ENCODE results near the gene CRABP1.

The CRABP1 gene

GRCh38 chr15:78347586-78348543, 7.7 kb downstream of the CRABP1 start:
- no peak for DNase-seq (ENCODE audit: low read depth)

DNA sequence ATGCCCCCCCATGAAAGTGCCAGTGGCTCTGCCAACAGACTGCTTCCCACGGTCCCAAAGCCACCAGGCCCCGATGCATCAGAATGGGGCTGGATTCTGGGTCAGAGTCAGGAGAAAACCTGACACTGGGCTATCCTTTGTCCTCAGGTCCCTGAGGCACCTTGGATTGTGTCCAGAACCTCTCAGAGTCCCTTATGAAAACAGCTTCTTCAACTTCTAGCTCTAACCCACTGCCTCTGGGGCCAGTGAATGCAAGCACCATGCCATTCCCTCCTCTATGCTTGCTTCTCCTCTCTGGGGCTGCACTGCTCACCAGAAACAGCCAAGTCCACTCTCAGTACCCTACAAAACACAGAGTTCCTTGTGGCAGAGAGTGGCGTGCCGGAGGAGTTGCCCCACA, 9.9 kb downstream of the CRABP1 start:
- DNase-seq (ENCODE audit: low read depth), result no peak

- no peak for DNase-seq (ENCODE audit: low read depth)
Measured at GRCh38 chr15:78351539-78351938, 11.4 kb downstream of the CRABP1 start.

- DNase-seq (ENCODE audit: low read depth), result no peak
Measured at GRCh38 chr15:78353093-78353492, 12.9 kb downstream of the CRABP1 start.

DNA sequence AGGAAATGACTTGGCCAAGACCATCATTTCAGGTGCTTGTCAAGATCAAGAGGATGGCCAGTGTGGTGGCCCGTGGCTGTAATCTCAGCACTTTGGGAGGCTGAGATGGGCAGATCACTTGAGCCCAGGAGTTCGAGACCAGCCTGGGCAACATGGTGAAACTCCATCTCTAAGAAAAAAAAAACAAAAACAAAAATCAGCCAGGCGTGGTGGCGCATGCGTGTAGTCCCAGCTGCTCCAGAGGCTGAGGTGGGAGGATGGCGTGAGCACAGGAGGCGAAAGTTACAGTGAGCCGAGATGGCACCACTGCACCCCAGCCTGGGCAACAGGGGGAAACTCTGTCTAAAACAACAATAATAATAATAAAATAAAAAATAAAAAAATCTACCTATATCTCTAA, 15.0 kb downstream of the CRABP1 start:
- DNase-seq (ENCODE audit: low read depth), result no peak

DNA sequence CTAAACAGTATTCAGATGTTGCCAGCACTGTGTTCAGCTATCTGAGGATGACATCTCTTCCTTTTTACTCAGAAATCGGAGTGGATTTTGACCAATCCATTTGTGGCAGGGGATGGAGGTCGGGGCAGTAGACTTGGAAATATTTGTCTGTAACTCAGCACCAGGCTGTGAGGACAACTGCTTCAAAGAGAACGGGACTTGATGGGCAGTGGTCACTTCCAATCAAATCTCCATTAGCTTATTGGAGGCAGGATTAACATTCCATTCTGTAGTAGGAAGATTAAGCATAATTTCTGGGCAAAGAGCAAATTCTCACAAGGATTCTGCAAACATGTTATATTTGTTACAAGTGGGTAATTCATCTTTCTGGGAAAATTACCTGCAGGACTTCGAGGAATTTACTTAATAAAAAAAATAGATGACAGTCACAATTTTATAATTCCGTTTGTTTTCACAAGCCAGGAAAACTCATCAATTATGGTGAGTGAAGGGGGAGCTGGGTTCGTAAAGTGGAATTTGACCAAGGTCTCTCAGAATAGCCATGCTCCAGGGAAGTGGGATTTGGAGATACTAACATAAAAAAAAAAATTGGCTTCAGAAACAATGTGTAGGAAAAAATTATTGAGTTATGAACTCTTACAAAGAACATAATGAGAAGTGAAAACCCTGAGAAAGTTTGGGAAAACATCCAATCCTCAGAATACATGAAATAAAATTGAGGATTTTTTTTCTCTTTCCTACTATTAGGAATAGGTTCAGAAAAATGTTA, 18.1 kb downstream of the CRABP1 start:
- no peak for DNase-seq (ENCODE audit: low read depth)

DNA sequence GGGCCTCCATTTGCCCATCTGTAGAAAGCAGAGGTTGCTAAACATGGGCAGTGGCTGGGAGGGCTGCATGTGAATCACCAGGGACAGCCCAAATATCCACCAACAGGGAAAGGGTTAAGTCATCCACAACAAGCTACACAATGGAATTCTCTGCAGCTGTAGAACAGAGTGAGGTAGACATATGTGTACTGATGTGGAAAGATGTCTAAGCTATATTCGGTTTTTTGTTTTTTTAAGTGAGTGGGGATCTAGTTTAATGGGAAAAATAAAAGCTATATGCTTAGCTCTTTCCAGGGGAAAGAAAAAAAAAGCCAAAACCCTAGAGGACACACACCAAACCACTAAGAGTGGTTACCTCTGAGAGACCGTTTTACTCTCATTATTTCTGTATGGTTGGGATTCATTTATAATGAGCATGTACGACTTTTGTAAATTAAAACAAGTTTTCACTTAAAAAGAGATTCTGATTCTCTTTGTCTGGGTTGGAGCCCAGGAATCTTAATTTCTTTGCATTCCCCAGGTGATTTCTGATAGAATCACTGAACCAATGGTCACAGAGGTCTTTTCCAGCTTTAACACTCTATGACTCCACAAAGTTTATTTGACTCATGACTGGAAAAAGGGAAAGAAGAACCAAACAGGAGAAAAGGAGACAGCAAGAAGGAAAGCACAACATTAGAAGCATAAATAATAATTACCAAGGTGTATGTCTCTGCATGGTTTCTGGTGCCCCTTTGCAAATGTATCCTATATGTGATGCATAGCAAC, 19.1 kb downstream of the CRABP1 start:
- DNase-seq (ENCODE audit: low read depth), result no peak

- DNase-seq (ENCODE audit: low read depth), result peak; percentile 18
Measured at GRCh38 chr15:78360367-78360801, 20.2 kb downstream of the CRABP1 start.

DNA sequence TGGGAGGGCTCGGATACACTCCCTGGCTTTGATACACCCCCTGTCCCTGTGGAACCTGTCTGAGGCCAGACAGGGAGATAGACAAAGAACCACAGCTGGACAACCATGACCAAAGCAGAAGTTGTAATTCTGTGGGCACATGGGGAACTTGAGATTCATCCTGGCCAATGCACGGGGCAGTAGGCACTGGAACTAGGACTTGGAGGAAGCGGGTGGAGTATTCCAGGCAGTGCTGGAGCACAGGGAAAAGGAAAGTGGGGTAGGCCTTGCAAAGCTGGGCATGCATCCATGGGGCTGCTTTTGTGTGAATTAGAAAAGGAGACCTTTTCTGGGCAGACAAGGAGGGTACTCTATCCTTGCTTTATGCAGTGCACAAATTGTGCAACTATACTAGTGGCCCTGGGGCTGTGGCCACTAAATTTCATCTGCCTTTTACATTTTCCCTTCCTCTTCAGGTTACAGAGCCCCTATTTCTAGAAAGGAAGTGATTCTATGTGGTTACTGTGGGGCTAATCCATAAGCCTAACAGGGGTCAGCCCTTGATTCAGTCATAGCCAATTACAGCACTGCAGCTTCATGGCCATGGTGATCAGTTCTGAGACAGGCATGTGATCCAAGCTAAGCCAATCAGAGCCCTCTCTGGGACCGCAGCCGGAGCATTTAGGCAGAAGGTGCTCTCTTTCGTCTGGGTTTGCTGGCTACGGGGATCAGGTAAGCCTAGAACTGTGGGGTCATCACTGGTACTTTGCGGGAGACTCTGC, 21.0 kb downstream of the CRABP1 start:
- DNase-seq (ENCODE audit: low read depth), result no peak

- no peak for DNase-seq (ENCODE audit: low read depth)
Measured at GRCh38 chr15:78361771-78362506, 21.8 kb downstream of the CRABP1 start.

DNA sequence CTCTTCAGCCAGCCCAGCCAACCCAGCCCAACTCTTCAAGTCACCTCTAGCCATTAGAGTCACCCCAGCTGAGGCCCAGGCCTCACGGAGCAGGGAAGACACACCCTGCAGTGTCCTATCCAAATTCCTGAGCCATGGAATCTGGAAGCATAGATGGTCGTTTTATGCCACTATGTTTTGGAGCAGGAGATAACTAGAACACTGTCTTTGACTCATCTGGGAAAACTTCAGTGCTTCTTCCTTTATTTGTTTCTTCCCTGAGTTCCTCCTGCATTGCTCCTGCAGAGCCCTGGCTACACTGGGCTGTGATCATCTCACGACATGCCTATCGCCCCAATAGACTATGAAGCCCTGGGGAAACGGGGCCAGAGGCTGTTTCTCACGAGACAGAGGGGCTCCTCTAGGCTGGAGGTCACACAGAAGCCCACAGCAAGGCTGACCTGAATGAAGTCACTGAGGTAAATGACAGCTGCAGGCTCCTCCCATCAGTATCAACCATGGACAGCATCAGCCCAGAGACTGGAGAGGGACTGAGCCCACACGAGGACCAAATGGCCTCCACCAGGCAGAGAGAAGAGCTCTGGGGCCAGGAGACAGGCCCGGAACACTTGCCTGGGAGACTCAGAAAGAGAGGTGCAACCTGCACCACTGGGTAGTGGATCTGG, 22.7 kb downstream of the CRABP1 start:
- no peak for DNase-seq (ENCODE audit: low read depth)

DNA sequence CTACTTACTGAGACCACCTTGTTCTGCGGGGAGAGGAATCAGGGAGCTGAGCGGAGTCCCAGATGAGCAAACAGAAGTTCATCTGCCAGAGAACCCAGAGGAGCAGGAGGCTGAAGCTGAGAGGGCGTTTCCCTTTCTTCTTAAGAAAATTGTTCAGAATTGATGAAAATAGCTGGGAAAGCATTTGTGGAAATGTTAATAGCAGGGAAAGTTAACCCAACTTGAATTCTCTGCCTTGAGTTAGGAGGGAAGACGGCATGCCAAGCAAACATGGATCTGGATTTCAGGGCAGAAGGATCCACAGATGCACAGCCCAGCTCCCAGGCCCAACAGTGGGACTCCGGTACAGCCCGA, 23.2 kb downstream of the CRABP1 start:
- no peak for DNase-seq (ENCODE audit: low read depth)

- peak; percentile 22 for DNase-seq (ENCODE audit: low read depth)
Measured at GRCh38 chr15:78364233-78364632, 24.1 kb downstream of the CRABP1 start.

DNA sequence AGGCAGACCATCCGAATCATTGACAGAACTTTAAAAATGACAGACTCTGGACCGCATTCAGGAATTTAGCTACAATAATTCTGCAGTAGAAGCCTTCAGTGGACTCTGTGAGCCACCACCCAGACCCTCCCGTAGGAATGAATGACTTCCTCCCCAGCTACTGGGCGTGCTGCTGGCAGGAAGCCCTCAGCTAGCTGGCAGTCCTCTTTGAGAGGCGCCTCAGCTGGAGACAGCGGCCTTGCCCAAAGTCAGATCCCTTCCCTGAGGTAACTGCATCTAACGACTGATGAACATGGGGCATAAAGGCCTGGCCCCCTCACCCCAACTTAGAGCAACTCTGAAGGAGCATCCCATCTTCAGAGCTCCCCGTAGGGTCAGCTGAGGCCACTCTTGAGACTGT, 25.8 kb downstream of the CRABP1 start:
- DNase-seq (ENCODE audit: low read depth), result no peak

DNA sequence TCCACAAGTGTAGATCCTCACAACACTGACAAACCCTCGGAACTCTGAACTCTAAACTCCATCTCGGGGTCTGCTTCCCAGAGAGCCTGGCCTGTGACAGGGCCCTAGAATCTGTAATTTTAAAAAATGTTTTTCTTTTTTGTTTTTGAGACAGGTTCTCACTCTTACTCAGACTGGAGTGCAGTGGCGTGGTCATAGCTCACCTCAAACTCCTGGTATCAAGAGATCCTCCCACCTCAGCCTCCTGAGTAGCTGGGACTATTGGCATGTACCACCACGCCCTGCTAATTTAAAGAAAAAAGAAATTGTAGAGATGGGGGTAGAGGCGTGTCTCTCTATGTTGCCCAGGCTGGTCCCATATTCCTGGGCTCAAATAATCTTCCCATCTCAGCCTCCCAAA, 26.2 kb downstream of the CRABP1 start:
- DNase-seq (ENCODE audit: low read depth), result no peak

GRCh38 chr15:78368651-78369050, 28.5 kb downstream of the CRABP1 start:
- no peak for DNase-seq (ENCODE audit: low read depth)

DNA sequence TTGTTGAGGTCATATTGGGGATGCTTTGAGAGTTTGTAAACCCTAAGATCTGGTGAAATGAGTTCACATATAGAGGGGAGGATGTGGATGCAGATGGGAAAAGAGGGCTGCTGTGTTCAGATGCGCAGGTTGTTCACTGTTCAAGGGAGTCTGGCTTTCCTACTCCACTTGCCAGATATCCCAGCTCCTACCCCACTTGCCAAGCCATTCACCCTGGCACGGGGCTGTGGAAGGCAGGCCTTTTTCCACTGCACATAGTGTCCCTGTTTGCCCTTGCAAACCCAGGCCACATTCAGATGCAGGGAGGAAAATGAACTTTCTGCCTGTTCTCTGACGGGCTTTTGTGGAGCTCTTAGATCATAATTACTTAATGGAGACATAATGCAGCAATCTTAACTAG, 29.0 kb downstream of the CRABP1 start:
- no peak for DNase-seq (ENCODE audit: low read depth)

- no peak for DNase-seq (ENCODE audit: low read depth)
Measured at GRCh38 chr15:78370013-78370412, 29.9 kb downstream of the CRABP1 start.

DNA sequence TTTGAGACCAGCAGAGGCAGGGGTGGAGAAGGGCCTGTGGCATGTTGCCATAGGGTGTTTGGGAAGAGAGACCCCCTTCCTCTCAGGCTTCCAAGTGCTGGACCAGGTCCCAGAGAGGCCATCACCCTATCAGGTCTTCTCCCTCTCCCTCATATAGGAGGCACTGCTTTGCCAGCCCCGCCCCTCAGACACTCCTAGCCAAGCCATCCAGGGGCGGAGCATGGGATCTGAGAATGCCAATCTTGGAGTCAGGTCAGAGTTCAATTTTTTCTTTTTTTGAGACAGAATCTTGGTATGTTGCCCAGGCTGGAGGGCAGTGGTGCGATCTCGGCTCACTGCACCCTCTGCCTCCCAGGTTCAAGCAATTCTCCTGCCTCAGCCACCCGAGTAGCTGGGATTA, 32.7 kb downstream of the CRABP1 start:
- no peak for DNase-seq (ENCODE audit: low read depth)
